M059J (cell line): Measurements from ENCODE around the gene WDR43. TPM values are rescaled to one million over a fixed set of nuclear protein-coding genes. Genes with fewer than 3 reads are reported as not detected.
A peak's percentile ranks its signal among the peaks of the same experiment; 100 is the strongest.
"Not testable (repeated sequence)": the region's sequence is repeated elsewhere in the genome, so short reads cannot be mapped to it uniquely, and the experiment has no call there.

Experiments
- DNase-seq: peaks from one replicate; pipeline ENCODE4 v3.0.0-alpha.2; 2012; ENCODE audit warnings: low read depth
- total RNA-seq: library from RNA; depleted of rRNA; stranded (reverse); fragments of >200 nt; shearing (Covaris generic); gene quantifications from 2 replicates; pipeline ENCODE4 v1.2.3, GENCODE V29; 2014

The WDR43 gene
- total RNA-seq, 1 experiment from 2014 or later: 32.3 TPM

DNA sequence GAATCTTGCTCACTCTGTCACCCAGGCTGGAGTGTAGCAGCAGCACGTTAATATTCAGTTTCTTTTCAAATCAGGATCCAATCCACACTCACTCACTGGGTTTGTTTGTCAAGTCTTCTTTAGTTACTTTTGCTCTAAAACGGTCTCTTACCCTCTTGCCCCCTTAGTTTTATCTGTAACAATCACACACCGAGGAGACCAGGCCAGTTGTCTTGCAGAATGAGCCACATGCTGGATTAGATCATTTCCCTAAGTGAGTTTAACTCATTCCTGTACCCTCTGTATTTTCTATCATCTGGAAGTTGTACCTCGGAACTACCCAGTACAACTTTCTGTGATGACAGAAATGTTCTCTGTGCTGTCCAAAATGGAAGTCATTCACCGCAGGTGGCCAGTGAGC lies 65.9 kb downstream of the WDR43 start:
- DNase-seq: no peak

GRCh38 chr2:28962505-28962904 lies 68.0 kb downstream of the WDR43 start:
- DNase-seq: no peak

GRCh38 chr2:28970464-28971160 lies 76.1 kb downstream of the WDR43 start:
- DNase-seq: no peak

GRCh38 chr2:28972778-28973335 lies 78.4 kb downstream of the WDR43 start:
- no peak for DNase-seq

GRCh38 chr2:28974252-28974651 lies 79.8 kb downstream of the WDR43 start:
- DNase-seq: no peak

- no peak for DNase-seq
Observed at GRCh38 chr2:28975671-28976070, 81.2 kb downstream of the WDR43 start.

- DNase-seq: peak; percentile 91
Observed at GRCh38 chr2:28976584-28976983, 82.1 kb downstream of the WDR43 start.

- DNase-seq: no peak
Observed at GRCh38 chr2:28977176-28977875, 82.9 kb downstream of the WDR43 start.

GRCh38 chr2:28978001-28978400 lies 83.5 kb downstream of the WDR43 start:
- DNase-seq: not testable (repeated sequence)

DNA sequence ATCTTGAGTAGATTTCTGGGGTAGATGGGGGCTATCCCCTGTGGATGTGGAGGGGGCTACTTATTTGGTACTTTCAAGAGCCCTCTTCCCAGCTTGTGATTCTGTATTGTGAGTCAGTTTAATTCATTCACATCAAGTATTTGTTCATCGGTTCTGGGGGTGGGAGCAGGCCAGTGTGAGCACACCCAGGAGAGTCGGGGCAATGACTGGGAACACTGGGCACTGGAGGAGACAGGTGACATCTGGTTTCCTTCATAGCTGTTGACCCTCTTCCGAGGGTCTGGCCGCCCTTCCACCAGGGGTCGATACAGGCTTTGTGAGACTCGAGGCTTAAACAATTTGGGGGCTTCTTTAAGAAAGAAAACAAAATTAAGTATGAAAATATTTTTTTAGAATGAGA lies 84.1 kb downstream of the WDR43 start:
- DNase-seq: no peak

- DNase-seq: no peak
Observed at GRCh38 chr2:28979041-28979440, 84.6 kb downstream of the WDR43 start.

DNA sequence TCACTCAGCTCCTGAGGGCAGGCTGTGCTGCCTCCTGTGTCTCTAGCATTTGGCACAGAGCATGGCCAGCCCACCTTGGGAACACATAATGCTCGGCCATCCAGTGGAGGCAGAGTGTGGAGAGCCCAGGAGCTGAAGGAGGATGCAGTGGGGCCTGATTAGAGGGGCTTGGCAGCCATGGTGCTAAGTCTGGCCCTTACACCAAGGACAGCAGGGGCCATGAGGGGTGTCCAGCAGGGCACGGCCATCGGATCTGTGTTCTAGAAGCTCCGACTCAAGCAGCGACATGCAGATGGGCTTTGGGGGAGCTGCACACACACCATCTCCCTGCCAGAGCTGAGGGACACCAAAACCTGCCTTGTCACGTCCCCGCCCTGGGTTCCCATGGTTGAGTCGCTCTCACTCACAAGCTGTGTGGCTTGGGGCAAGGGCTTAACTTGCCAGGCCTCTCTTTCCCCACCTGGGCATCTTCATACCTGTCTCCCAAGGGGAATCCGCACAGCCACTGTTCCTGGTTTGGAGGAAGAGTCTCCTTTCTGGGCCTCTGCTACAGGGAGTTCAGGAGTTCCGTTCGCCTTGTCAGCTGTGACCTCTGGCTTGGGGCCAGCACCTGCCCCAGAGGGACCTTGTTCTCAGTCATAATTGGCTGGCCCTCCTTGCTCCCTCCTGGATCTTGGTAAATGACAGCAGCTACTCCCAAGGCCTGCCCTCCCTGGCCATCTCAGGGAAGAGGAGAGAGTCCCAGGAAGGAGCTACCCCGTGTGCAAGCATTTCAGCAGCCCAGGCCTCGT lies 85.3 kb downstream of the WDR43 start:
- no peak for DNase-seq

DNA sequence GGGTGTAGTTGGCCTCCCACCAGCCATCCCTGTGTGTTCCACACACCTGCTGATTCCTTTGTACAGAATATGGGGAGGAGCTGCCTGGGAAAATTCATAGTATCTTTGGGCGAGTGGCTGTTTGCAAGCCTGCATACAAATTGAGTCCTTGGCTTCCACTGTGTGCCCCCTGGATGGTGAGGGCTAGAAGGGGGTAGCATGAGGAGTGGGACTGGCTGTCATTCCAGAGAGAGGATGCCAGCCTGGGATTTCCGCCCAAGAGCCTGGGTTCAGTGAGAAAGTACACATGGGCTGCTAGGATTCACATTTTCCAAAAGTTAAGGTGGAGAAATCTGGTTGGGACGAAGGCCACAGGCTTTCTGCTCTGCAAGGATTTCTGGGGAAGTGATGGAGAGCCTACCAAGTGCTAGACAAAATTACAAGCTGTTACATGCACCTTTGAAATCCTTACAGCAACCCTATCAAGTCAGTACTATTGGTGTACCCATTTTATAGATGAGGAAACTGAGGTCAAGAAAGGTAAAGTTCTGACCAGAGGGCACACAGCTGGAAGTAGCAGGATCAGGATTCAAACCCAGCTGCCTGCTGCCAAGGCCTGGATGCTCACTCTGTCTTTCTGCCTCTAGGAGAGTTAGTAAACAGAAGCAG lies 86.0 kb downstream of the WDR43 start:
- DNase-seq: no peak

DNA sequence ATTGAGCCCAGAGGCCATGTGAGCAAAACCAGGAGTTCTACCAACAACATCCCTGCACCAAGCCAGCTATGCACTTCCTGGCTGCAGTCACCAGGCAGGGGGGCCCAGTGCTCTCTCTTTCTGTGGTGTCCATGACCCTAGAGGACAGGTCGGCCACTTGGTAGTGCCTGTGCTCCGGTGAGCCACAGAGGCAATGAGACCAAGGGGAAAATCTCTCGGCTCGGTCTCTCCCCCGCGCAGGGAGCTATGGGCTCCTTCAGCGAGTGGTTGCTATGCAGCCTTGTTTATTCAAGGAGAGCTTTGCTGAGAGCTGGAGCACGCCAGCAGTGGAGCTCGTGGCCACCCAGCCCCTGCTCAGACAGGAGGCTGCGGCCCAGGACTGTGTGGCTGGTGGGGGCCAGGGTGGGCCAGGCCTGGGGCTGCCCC lies 86.6 kb downstream of the WDR43 start, which contains the start of gene TOGARAM2:
Gene TOGARAM2 (plus strand): TSS at position 283 of the 426 bp plus-strand sequence. CDS start 13,537 bp downstream, outside the sequence.
- no peak for DNase-seq

DNA sequence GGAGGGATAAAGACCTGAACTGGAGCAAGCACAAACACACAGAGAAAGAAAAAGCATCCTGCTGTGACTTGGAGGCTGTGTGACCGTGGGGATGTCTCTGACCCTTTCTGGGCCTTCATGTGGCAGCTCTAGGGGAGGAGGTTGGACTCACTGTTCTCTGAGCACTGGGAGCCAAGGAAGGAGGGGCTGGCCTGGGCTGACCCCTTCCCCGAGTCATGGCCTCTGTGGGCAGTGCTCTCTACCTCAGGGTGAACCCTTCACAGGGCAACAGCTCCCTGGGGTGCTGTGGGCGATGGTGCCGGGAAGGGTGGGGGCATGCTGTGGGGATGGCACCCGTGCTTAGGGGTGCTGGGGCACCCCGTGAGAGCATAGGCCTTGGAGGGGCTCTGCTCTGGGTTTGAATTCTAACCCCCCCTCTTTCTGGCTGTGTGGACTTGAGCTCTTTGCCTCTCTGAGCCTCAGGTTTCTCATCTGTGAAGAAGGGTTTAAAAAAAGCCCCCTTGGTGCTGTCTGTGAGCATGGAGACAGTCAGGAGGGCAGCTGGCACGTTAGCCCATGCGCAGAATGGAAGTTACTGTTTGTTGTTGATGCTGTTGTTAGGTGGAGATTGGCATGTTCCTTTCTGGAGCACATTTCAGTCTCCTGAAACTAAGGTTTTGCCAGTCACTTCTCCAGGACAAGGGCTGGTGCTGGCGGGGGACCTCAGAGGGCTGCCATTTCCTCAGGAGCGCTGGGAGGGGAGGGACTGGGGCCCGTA lies 87.3 kb downstream of the WDR43 start:
- no peak for DNase-seq

- no peak for DNase-seq
Observed at GRCh38 chr2:28982381-28982950, 88.0 kb downstream of the WDR43 start.

DNA sequence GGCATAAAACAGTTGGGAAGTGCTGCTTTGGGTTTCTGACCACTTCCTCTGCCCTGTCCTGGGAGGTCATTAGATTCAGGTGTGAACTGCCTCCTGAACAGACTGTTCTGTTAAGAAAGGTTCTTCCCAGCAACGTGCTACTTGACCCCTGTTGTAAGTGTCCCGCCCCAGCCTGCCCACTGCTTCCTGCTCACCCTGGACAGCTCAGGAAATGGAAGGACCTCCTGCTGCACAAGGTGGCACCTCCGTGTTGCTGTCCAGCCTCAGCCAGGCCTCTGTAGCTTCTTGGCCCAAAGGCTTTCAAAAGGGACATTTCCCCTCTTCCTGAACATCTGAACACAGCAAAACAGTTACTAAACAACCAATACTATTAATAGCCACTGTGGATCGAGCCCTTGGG lies 92.0 kb downstream of the WDR43 start:
- DNase-seq: no peak

DNA sequence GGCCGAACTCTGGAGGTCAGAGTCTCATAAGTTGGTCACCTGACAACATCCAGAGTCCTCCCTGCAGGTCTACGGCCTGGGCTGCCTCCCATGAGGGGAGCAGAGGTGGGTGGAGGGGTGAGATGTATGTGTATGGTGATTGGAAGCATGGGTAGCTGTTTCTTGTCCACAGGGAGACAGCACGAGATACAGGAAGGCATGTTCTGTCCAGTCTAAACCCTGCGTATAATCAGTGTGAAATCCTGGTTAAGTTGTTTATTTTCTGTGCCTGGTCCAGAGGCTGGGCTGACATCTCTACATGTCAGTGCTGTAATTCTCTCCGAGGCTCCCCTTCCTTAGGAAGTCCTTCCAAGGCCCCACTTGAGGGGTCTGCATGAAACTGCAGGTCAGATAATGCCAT lies 95.5 kb downstream of the WDR43 start:
- DNase-seq: no peak

- no peak for DNase-seq
Observed at GRCh38 chr2:28990445-28990844, 96.0 kb downstream of the WDR43 start.

GRCh38 chr2:28991021-28991420 lies 96.6 kb downstream of the WDR43 start:
- DNase-seq: no peak

GRCh38 chr2:28991460-28991859 lies 97.0 kb downstream of the WDR43 start:
- no peak for DNase-seq
